GM18526 (cell line): ENCODE measurements around the gene MCUB.

Experiments used
- POLR2A ChIP-seq: IDR thresholded peaks from 3 replicates; pipeline ENCODE4 v1.6.1; 2011; ENCODE audit not compliant: insufficient read length; ENCODE audit errors: extremely low read depth

MCUB gene

DNA sequence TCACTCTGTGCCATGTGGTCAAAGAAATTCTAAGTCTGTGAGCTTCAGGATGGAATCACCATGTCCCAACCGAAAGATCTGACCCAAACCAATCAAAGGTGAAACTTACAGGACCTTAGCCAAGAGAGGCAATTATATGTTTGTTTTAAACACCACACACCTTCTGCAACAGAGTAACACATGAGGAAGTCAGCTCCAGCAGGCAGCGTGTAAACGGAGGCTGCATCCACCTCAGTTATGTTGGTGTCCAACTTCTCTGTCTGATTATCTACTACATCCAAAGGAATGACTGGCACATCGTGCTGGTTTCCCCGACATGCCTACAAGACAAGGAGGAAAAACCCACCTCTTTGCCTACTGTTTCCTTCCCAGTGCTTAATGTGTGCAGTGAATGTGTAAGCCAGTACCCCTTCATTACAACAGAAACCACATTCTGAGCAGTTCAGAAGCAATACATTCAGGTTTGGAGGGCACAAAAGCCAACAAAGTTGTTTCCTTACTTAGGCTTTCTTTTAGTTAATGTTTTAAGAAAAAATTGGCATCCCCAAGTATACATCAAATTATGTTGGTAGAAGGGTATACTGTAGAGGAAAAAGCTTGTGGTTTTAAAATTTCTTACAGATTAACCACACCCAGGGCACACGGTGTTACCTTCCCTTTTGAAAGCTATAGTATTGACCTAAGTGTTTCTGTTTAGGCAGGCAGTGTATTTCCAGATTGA lies 130.8 kb downstream of the MCUB start:
- no peak for TF ChIP-seq POLR2A

DNA sequence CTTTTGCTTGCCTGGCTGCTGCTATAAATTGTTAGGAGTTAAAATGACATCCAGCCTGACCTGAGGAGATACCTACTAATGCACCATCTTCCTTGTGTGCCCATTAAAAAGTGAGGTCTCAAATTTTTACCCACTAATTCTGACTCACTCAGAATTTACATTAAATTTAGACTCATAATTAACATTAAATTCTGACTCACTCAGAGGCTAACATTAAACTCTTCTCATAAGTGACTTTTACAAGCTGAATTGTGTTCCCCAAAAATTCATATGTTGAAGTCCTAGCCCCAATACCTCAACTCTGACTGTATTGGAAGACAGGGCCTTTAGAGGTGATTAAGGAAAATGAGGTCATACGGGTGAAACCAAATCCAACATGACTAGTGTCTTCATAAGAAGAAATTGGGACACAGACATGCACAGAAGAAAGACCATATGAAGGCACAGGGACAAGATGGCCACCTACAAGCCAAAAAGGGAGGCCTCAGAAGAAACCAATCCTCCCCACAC lies 131.4 kb downstream of the MCUB start:
- TF ChIP-seq POLR2A: no peak

DNA sequence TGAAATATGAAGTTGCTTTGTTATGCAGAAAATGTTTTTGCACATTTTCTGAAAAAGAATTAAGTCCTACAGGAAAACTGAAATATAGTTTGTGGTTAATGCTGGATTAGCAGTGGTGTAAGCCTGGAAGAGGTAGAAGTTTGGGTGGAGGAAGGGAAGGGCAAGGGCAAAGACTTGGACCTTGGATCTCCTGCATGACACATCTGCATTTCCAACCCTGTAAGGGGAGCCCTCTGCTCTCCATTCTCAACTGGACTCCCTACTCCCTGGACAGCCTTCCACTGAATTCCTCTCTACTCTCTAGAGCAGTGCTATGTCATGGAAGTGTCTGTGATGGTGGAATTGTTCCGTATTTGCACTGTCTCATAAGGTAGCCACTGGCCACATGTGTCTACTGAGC lies 138.6 kb downstream of the MCUB start:
- TF ChIP-seq POLR2A: no peak

DNA sequence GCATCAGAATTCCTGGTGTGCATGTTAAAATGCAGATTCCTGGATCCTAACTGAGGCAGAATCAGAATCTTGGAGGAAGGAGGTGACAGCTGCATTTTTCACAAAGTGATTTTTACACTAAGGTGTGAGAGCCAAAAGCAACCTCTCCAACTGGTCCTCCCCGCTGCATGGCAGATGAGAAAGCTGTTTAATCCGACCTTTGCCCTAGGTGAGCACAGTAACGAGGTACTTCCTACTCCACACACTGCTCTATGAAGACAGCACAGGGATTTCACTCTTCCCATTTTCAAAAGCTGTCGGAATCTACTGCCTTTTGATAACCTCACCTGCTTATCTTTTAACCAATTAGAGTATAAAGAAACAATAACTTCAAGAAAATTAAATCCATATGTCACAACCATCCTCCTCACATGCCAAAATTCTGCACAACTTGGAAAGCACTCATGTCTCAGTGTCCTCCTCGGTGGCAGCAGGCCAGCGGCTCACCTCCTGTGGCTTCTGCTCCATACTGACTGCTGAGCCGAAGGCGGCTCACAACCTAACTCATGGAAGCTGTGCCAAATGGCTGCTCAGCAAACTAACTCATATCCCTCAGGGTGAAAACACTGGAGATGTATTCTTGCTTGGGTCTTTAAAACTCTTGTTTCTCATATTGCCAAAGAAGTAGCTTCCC lies 139.6 kb downstream of the MCUB start:
- no peak for TF ChIP-seq POLR2A

DNA sequence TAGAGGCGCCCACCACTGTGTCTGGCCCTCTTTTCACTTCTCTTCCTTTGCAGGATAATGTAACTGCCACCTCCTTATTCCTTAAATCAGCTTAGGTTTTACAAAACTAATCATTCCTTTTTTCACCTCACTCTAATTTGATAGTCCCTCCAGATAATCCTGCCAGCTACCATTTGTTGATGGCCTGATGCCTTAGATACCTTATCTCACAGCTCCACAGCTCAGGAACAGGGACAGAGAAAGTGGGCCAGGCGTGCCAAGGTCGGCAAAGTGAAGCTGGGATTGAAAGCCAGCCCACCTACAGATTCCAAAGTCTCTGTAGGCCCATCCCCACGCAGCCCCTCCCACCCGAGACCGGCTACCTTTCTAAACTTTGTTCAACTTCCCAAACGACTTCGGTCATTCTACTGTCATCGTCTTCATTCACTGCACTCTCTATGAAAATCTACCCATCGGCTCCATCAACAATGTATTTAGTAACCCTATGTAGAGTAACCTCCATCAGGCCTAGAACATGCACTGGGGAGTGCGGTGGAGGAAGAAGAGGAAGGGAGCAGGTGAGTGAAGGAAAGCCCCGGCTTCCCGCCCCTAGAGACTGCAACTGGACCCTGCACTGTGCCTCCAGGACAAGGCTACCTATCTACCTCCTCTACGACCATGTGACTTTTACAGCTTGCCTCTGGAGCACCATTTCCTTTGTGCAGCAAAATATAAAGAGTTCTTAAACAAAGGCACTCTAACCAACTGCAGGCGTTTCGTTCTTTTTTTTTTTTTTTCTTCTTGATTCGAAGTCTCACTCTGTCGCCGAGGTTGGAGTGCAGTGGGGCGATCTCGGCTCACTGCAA lies 141.7 kb downstream of the MCUB start:
- TF ChIP-seq POLR2A: no peak

DNA sequence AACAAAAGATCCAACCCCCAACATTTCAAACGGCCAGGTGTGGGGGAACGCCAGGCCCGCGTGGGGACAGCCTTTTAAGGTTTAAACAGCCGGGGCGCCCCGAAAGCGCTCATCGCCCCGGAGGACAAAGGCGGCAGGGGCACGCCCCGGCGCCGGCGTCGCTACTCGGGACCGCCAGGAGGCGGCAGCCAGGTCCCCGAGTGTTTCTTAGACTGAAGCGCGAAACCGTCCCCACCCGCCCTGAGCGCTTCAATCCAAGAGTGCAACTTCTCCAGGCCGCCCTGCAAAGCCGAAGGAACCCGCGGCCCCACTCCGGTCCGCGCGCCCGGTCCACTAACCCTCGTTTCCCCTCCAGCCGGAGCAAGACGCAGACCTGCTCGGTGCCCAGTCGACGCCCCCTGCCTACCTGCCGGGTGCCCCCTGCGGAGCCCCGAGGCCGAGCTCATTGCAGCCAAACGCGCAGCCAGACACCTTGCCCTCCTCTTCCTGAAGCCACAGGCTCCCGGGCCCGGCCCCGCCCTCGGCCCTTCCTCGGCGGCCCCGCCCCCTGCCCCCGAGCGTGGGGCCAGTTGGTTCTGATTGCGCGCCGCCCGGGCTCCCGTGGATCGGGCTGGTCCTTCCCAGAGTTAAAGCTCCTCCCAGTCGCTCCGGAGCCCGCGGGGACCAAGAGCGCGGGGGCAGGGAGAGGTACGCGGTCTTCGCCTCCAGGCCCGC lies 143.1 kb downstream of the MCUB start, which contains the start of gene CASP6:
Gene CASP6 (minus strand): TSS at position 496 of the 714 bp plus-strand sequence. CDS start 50 bp downstream, at position 446.
- TF ChIP-seq POLR2A: peak; percentile 64

DNA sequence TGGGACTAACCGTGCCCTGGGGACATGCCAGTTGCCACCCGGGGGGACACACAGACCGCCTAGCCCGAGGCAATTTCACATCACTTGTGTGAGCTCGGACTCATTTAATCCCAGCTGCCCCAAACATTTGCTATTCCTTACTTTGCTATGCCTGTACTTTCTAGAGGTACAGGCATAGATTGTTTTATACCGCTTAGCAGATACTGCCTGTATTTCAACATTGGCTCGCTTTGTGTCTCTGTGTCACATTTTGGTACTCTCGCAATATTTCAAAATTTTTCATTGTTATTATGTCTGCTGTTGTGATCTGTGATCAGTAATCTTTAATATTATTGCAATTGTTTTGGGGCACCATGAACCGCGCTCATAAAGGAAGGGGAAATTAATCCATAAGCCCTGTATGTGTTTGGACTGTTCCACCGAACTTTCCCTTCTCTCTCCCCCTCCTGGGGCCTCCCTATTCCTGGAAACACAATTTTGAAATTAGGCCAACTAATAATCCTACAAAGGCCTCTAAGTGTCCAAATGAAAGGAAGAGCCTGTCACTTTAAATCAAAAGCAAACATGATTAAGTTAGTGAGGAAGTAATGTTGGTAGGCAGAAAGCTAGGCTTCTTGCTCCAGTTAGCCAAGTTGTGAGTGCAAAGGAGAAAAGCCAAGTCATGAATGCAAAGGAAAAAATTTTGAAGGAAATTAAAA lies 143.8 kb downstream of the MCUB start:
- no peak for TF ChIP-seq POLR2A

DNA sequence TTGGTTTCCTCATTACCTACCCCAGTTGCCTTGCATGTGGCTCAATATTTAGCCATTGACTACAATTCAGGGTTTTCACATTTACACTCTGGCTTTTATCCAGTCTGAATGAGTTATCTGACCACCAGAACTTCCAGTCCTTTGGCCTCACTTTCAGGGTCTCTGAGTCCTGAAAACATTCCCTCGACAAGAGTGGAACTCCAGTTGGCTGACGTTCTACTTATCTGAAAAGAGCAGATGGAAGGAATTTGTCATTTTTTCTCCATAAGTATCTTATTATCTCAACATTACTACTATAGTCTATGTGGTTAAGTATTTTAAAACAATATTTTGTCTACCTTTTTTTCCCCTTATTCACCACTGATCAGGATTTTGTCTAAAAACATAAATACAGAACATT lies 148.4 kb downstream of the MCUB start:
- TF ChIP-seq POLR2A: no peak

DNA sequence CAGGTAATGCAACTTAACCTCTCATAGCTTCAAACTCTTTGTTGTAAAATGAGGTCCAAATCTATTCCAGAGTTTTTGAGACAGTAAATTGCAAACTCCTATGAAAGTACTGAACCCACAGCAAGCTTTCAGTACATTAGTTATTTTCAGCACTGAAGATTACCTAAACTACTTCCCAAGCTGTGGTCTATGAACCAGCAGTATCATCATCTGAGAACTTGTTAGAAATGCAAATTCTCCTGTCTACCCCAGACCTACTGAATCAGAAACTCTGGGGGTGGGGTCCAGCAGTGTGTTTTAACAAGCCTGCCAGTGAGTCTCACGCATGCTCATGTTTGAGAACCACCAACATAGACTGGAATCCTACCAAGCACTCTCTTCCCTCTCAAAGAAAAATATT lies 148.9 kb downstream of the MCUB start:
- TF ChIP-seq POLR2A: no peak

DNA sequence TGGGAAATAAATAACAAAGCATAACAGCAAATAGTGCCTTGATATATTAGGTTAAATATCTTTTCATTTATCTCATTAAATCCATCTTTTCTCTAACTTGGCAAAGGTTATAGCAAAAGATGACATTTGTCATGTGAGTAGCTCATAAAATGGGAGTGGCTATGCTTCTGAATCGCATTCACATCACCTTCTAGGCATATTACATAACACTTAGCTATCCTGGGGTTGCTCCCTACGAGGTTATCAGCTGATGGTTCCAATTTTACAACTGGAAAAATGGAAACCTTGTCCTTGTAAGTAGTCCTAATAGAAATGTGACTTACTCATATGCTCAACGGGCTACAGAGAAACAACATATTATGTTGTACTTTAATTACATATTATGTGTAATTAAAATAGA lies 153.5 kb downstream of the MCUB start:
- no peak for TF ChIP-seq POLR2A

DNA sequence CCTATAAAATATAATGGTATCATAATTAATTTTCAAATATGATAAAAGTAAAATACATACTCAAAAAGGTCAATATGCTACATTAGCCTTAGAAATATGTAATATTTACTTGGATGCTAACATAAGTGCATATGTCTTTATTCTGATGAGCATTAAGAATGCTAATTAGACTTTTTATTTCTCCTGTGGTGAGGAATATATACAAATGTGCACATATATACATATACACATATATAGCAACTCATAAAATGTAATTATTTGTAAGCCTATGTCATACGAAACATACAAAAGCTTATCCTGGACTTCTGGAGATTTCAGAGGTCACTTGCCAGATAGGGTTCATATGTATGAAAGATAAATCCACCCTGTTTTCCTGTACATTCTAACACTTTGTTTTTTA lies 158.7 kb downstream of the MCUB start:
- TF ChIP-seq POLR2A: no peak

DNA sequence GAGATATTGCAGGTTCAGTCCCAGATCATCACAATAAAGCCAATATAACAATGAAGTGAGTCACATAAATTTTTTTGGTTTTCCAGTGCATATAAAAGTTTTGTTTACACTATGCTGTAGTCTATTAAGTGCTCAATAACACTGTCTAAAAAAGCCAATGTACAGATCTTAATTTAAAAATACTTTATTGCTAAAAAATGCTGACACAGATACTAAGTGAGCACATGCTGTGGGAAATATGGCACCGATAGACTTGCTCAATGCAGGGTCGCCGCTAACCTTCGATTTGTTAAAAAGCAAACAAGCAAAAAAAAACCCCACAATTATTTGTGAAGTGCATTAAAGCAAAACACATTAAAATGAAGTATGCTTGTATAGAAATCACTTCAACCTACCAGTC lies 159.6 kb downstream of the MCUB start:
- no peak for TF ChIP-seq POLR2A

DNA sequence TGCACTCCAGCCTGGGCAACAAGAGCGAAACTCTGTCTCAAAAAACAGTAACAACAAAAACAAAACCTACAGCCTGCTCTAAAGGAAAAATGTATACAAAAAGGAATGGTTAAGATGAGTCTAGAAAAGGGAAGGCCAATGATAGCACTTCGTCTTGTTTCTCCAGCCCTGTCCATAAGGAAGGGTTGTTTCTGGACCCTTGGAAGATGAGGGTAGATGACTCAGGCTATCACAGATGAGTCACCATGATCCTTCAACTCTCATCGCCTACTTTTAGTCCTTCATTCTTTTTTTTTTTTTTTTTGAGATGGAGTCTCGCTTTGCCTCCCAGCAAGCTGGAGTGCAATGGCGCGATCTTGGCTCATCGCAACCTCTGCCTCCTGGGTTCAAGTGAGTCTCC lies 161.0 kb downstream of the MCUB start:
- no peak for TF ChIP-seq POLR2A

DNA sequence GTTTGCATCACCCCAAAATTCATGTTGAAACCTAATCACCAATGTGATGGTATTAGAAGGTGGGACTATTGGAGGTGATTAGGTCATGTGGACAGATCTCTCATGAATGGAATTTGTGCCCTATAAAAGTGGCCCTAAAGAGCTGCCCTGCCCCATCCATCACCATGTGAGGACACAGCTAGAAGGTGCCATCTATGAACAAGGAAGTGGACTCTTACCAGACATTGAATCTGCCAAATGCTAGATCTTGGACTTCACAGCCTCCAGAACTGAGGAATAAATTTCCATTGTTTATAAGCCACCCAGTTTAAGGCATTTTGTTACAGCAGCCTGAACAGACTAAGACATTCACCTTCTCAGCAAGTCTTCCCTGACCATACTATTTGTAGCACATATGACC lies 162.3 kb downstream of the MCUB start:
- no peak for TF ChIP-seq POLR2A

DNA sequence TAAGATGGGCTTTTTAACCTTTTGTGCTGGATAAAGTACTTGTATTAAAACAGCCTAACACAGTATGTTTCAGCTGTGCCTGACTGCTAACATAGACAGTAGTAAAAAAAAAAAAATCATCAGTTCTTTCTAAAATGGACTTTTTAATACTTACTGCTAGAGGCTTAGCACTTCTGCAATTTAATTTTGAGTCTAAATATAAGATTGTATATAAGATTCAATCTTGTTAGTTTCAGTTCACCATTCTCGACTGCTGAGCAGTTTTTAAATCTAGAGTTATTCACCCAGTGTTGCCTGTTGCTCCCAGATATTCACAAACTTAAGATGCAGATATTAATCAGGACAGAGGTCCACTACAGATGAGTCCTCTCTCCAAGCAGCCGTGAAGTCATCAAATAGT lies 163.1 kb downstream of the MCUB start:
- no peak for TF ChIP-seq POLR2A

DNA sequence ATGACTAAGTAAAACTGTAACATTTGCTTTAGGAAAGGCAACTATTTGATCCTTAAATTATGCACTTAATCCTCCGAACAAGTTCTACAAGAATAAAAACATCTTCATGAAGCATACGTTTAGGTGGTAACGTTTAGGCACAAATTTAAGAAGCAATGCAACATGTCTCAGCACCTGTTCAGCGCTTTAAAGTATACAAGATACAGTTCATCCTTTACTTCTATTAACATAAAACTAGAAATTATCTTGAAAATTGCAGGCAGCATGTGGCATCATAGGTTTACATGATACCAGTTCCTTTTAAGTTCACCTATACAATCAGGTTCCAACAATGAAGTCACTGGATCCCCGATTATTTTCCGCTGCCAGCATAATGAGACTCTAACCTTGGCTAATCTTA lies 168.3 kb downstream of the MCUB start:
- TF ChIP-seq POLR2A: no peak
